K562 (cell line): ENCODE data around the gene PLXND1. TPM values are rescaled to one million over a fixed set of nuclear protein-coding genes. Genes with fewer than 3 reads are reported as not detected.

Source experiments
- ATAC-seq: fragments of 200-7000 bp; cut with Tn5 transposase; 3 replicates; pipeline ENCODE4 v1.9.1; 2020; ENCODE audit warnings: moderate library complexity
- BruUV-seq: library from RNA; stranded (reverse); fragments of 400-500 nt; replicated peaks from 2 replicates; lab custom pipeline; 2021; lab: Mats Ljungman, UMichigan
- CTCF ChIA-PET: fragments of 300-600 bp; formaldehyde crosslinking; extraction: SDS; loops from one replicate; lab custom pipeline; 2021; ENCODE audit warnings: low intra/inter-chr PET ratio; lab: Yijun Ruan, JAX
- POLR2A ChIA-PET: fragments of 300-600, 350-650 bp; sonication (Branson Sonifier 250); formaldehyde crosslinking; extraction: SDS; loops from one replicate; lab custom pipeline; 2021; ENCODE audit warnings: antibody characterized with exemption, inconsistent platforms; lab: Yijun Ruan, JAX
- DNase-seq, 4 experiments: peaks; one replicate each; pipeline versions ENCODE4 v3.0.0 to v3.0.0-alpha.2; 2011 to 2018; ENCODE audit warnings: low spot score in 3 of 4, mixed read lengths in 3 of 4; ENCODE audit errors: extremely low read depth in 1 of 4
- FAIRE-seq: peaks from 2 replicates; lab custom pipeline; 2011; peaks lifted over from hg19 to GRCh38; lab: Jason Lieb, UNC
- H2AFZ ChIP-seq: 2 replicates; pipeline ENCODE4 v1.6.0; 2011; ENCODE audit warnings: low read depth, low read length, control low read depth, inconsistent platforms
- H3K27ac ChIP-seq: fragments of 200-600 bp; 3 replicates; pipeline ENCODE4 v1.8.0; 2011; ENCODE audit warnings: low read depth, mild to moderate bottlenecking, control low read depth, inconsistent platforms, low read length, moderate library complexity, mixed read lengths; ENCODE audit errors: extremely low read depth
- H3K27me3 ChIP-seq, 2 experiments: fragments of 300-600 bp in 1 of 2; 2 replicates in 1 of 2; 3 replicates in 1 of 2; pipeline versions ENCODE4 v1.6.0 to v1.8.0; 2011; ENCODE audit warnings: inconsistent platforms in 2 of 2, low read length in 2 of 2, mild to moderate bottlenecking in 1 of 2, mixed read lengths in 1 of 2, moderate library complexity in 1 of 2; ENCODE audit not compliant: control insufficient read depth in 2 of 2, insufficient read depth in 2 of 2
- H3K36me3 ChIP-seq: fragments of 300-600 bp; 3 replicates; pipeline ENCODE4 v1.8.0; 2011; ENCODE audit warnings: mild to moderate bottlenecking, low read length, inconsistent platforms; ENCODE audit not compliant: control insufficient read depth, insufficient read depth
- H3K4me1 ChIP-seq, 2 experiments: fragments of 200-600 bp in 1 of 2; replicated peaks in 1 of 2; 2 replicates in 1 of 2; 3 replicates in 1 of 2; pipeline versions ENCODE4 v1.5.1 to v1.8.0; 2011; ENCODE audit warnings: inconsistent platforms in 2 of 2, low read length in 2 of 2, mild to moderate bottlenecking in 1 of 2, mixed read lengths in 1 of 2, moderate library complexity in 1 of 2; ENCODE audit not compliant: control insufficient read depth in 2 of 2, insufficient read depth in 2 of 2
- H3K4me2 ChIP-seq: 2 replicates; pipeline ENCODE4 v1.6.1; 2011; ENCODE audit warnings: low read length, control low read depth, inconsistent platforms, mixed read lengths; ENCODE audit not compliant: insufficient read depth
- H3K4me3 ChIP-seq: fragments of 200-600 bp; sonication (generic), shearing (Covaris generic); 2 replicates; pipeline ENCODE4 v1.5.1; 2016; ENCODE audit warnings: control low read depth, inconsistent platforms
- H3K79me2 ChIP-seq: fragments of 200-600 bp; 3 replicates; pipeline ENCODE4 v1.8.0; 2011; ENCODE audit warnings: low read length, inconsistent platforms; ENCODE audit not compliant: control insufficient read depth, insufficient read depth
- H3K9ac ChIP-seq, 2 experiments: 2 replicates each; pipeline versions ENCODE4 v1.6.0 to v1.6.1; 2011; ENCODE audit warnings: low read depth in 2 of 2, low read length in 2 of 2, control low read depth in 1 of 2, inconsistent platforms in 1 of 2, mild to moderate bottlenecking in 1 of 2, mixed read lengths in 1 of 2; ENCODE audit not compliant: insufficient read depth in 1 of 2
- H3K9me1 ChIP-seq: one replicate; pipeline ENCODE4 v1.6.0; 2011; ENCODE audit warnings: inconsistent platforms, mild to moderate bottlenecking, low read length, moderate library complexity; ENCODE audit not compliant: control insufficient read depth, insufficient read depth
- H3K9me3 ChIP-seq: replicated peaks from 2 replicates; pipeline ENCODE4 v1.5.1; 2011; ENCODE audit warnings: low read depth, low read length, inconsistent platforms; ENCODE audit not compliant: control insufficient read depth, insufficient read depth
- H4K20me1 ChIP-seq: replicated peaks from 2 replicates; pipeline ENCODE4 v1.6.1; 2011; ENCODE audit warnings: low read length, inconsistent platforms, mixed read lengths; ENCODE audit not compliant: control insufficient read depth, insufficient read depth
- CBFB ChIP-seq: sonication (generic); formaldehyde crosslinking; IDR thresholded peaks from 2 replicates; pipeline ENCODE4 v1.4.0; 2020; ENCODE audit warnings: mild to moderate bottlenecking, missing genetic modification reagents
- CBX8 ChIP-seq: fragments of 200-600 bp; sonication (generic); IDR thresholded peaks from 2 replicates; pipeline ENCODE4 v1.6.1; 2012; ENCODE audit warnings: borderline replicate concordance, mixed run types, low read depth, mild to moderate bottlenecking, moderate library complexity, mixed read lengths, low read length, control low read depth, inconsistent platforms; ENCODE audit not compliant: poor library complexity, severe bottlenecking; ENCODE audit errors: extremely low read depth
- EP300 ChIP-seq: IDR thresholded peaks from 2 replicates; pipeline ENCODE4 v1.6.1; 2012; ENCODE audit warnings: low read length, improper control_type of control experiment
- ETV5 ChIP-seq: sonication (generic); formaldehyde crosslinking; IDR thresholded peaks from 2 replicates; pipeline ENCODE4 v1.4.0; 2020; ENCODE audit warnings: low read depth, mild to moderate bottlenecking, missing genetic modification reagents
- ILF3 ChIP-seq: fragments of 450-650 bp; IDR thresholded peaks from 2 replicates; pipeline ENCODE4 v1.6.1; 2018; ENCODE audit warnings: antibody characterized with exemption, mild to moderate bottlenecking, moderate library complexity, borderline replicate concordance
- JUN ChIP-seq, 2 experiments: sonication (generic) in 1 of 2; formaldehyde crosslinking in 1 of 2; IDR thresholded peaks; 2 replicates each; pipeline versions ENCODE4 v1.6.1 to v1.8.0; 2012 to 2022; ENCODE audit warnings: borderline replicate concordance in 2 of 2, mild to moderate bottlenecking in 2 of 2, improper control_type of control experiment in 1 of 2, low read depth in 1 of 2, low read length in 1 of 2, missing genetic modification reagents in 1 of 2
- MLX ChIP-seq, 2 experiments: fragments of 450-650 bp in 1 of 2; sonication (generic) in 1 of 2; formaldehyde crosslinking; conservative IDR thresholded peaks; 2 replicates each; pipeline versions ENCODE4 v1.4.0 to v1.8.1; 2020 to 2022; ENCODE audit warnings: mild to moderate bottlenecking in 1 of 2, missing genetic modification reagents in 1 of 2
- MXI1 ChIP-seq: IDR thresholded peaks from 2 replicates; pipeline ENCODE4 v1.6.1; 2011; ENCODE audit warnings: low read depth, mild to moderate bottlenecking, improper control_type of control experiment, low read length
- ZNF407 ChIP-seq: fragments of 450-650 bp; IDR thresholded peaks from 2 replicates; pipeline ENCODE4 v1.6.1; 2016; ENCODE audit warnings: low read depth
- WGBS: fragments of 100-300 bp; shearing (Covaris generic); methylation state at CpG from one replicate; pipeline ENCODE4 v1.1.6; 2016; ENCODE audit warnings: low coverage, mixed read lengths; ENCODE audit not compliant: insufficient coverage; ENCODE audit errors: missing lambda C conversion rate; 5-methylcytosine and 5-hydroxymethylcytosine counted together
- in situ Hi-C: fragments of 300-500 bp; cut with MboI; formaldehyde crosslinking; loops from 4 replicates; pipeline ENCODE4 v1.15.0; 2018; ENCODE audit warnings: inconsistent platforms, mixed read lengths
- intact Hi-C: fragments of 100-400 bp; cut with micrococcal nuclease; formaldehyde crosslinking; loops from 2 replicates; pipeline ENCODE4 v1.14.2; 2022
- polyA plus RNA-seq, 8 experiments: library from polyadenylated mRNA; depleted of rRNA in 4 of 8; stranded (reverse) in 5 of 8; unstranded in 3 of 8; fragments of >200 nt; fragmentation: Nextera tagmentation in 2 of 8; fragmentation: Illumina TruSeq in 1 of 8; extraction: Ambion mirVana in 2 of 8; extraction: Trizol in 1 of 8; gene quantifications; 2 replicates each; pipeline versions ENCODE4 v1.2.1 to v1.2.3, GENCODE V29; 2011 to 2014; ENCODE audit warnings: inconsistent platforms in 1 of 8, missing spikeins in 1 of 8
- total RNA-seq, 7 experiments: library from RNA; depleted of rRNA in 6 of 7; stranded (reverse); fragments of >200 nt in 6 of 7; fragmentation: Illumina TruSeq in 2 of 7; extraction: Trizol in 2 of 7; gene quantifications; 2 replicates each; pipeline versions ENCODE4 v1.2.1 to v1.2.3, GENCODE V29; 2011 to 2021; ENCODE audit warnings: low replicate concordance in 1 of 7

The PLXND1 gene
- total and polyA plus RNA-seq, 9 of the 15 experiments (the other 6 are each of a cell fraction or from before 2014, with no cell fraction given): 0.34 to 28.8 (median 14.0) TPM

- Histone ChIP-seq H3K4me1 (peaks cover 0 to 7% of the 10 kb centered on the region in 2 experiments; a peak in 3 of 5 replicates), H3K4me2 (no peak overlapping the region), H3K9me3 (no peaks in the 10 kb centered on the region), H3K9ac (no peak overlapping the region), H3K9me1 (no peaks in the 10 kb centered on the region), H2AFZ (no peak overlapping the region), H3K4me3 (no peak overlapping the region), H4K20me1 (no peaks in the 10 kb centered on the region), H3K36me3 (no peaks in the 10 kb centered on the region), H3K27me3 (peaks cover 4 to 22% of the 10 kb centered on the region in 2 experiments; a peak in 2 of 5 replicates), H3K27ac (no peak overlapping the region), H3K79me2 (no peaks in the 10 kb centered on the region)
- no TSS peak for BruUV-seq
- no peak for ATAC-seq
- ChIA-PET POLR2A (no interaction called here), CTCF (no interaction called here)
- 42% methylated on average over 16 of the region's 16 CpGs for WGBS
- DNase-seq: no peak
- FAIRE-seq: no peak
- in situ Hi-C loops: no loop called here
- intact Hi-C loops: no loop called here
- no peak for TF ChIP-seq ZNF407
- no peak for TF ChIP-seq CBX8
- no peak for TF ChIP-seq ETV5
- no peak for TF ChIP-seq CBFB
- TF ChIP-seq JUN (IDR thresholded peaks at IDR 0.05; ENCODE audit: borderline replicate concordance, low read depth, low read length): no peak
- no peak for TF ChIP-seq JUN (CRISPR knock-in tag; IDR thresholded peaks at IDR 0.05; ENCODE audit: borderline replicate concordance)
- TF ChIP-seq EP300: no peak
- TF ChIP-seq MLX (CRISPR knock-in tag; conservative IDR thresholded peaks at IDR 0.05): no peak
- no peak for TF ChIP-seq MXI1
- TF ChIP-seq ILF3: no peak
Measured at GRCh38 chr3:129533406-129533805, 73.1 kb downstream of the PLXND1 start.
